CD4-positive, alpha-beta memory T cell (primary cell): ENCODE data around the gene MSMB. TPM values are rescaled to one million over a fixed set of nuclear protein-coding genes. Genes with fewer than 3 reads are reported as not detected.

Source experiments
- CTCF ChIA-PET: fragments of 350-600 bp; sonication (Branson Sonifier 250); formaldehyde crosslinking; loops from one replicate; lab custom pipeline; 2021; ENCODE audit warnings: inconsistent platforms; ENCODE audit not compliant: partially characterized antibody; lab: Charles Lee
- POLR2A ChIA-PET: fragments of 350-600 bp; sonication (Branson Sonifier 250); formaldehyde crosslinking; loops from one replicate; lab custom pipeline; 2021; ENCODE audit not compliant: partially characterized antibody; lab: Charles Lee
- DNase-seq, 5 donors: peaks; one replicate each; pipeline versions ENCODE4 v3.0.0 to v3.0.0-alpha.2; 2020 to 2022; ENCODE audit warnings: mixed read lengths in 1 of 5
- H3K27ac ChIP-seq: one replicate; pipeline ENCODE4 v1.7.0; 2013; ENCODE audit warnings: low read depth, low read length
- H3K27me3 ChIP-seq: 2 replicates; pipeline ENCODE4 v1.7.0; 2013; ENCODE audit warnings: mild to moderate bottlenecking, low read length, moderate library complexity; ENCODE audit not compliant: insufficient read depth
- H3K36me3 ChIP-seq: 2 replicates; pipeline ENCODE4 v1.7.0; 2013; ENCODE audit warnings: mild to moderate bottlenecking, low read length, moderate library complexity; ENCODE audit not compliant: insufficient read depth
- H3K4me1 ChIP-seq: 2 replicates; pipeline ENCODE4 v1.7.0; 2013; ENCODE audit warnings: mild to moderate bottlenecking, low read length, moderate library complexity; ENCODE audit not compliant: insufficient read depth
- H3K4me3 ChIP-seq, 2 donors: one replicate each; pipeline ENCODE4 v1.7.0; 2013; ENCODE audit warnings: low read length in 2 of 2, mild to moderate bottlenecking in 1 of 2
- H3K9me3 ChIP-seq, 2 donors: one replicate each; pipeline ENCODE4 v1.7.0; 2013; ENCODE audit warnings: low read length in 2 of 2, control low read depth in 1 of 2; ENCODE audit not compliant: control insufficient read depth in 1 of 2
- H3K27ac Mint-ChIP-seq, 7 donors: one replicate each; pipeline ENCODE4 v1.8.0; 2020 to 2021; ENCODE audit warnings: mixed read lengths in 7 of 7, mild to moderate bottlenecking in 6 of 7, inconsistent platforms in 3 of 7, moderate library complexity in 3 of 7
- H3K27me3 Mint-ChIP-seq, 2 donors: one replicate each; pipeline ENCODE4 v1.8.0; 2020 to 2021; ENCODE audit warnings: mixed read lengths in 2 of 2
- H3K36me3 Mint-ChIP-seq, 2 donors: one replicate each; pipeline ENCODE4 v1.8.0; 2020 to 2021; ENCODE audit warnings: mixed read lengths in 2 of 2, inconsistent platforms in 1 of 2, mild to moderate bottlenecking in 1 of 2
- H3K4me1 Mint-ChIP-seq, 4 donors: one replicate each; pipeline ENCODE4 v1.8.0; 2020 to 2021; ENCODE audit warnings: mixed read lengths in 4 of 4, mild to moderate bottlenecking in 1 of 4
- H3K4me3 Mint-ChIP-seq, 8 donors: one replicate each; pipeline ENCODE4 v1.8.0; 2020 to 2021; ENCODE audit warnings: mixed read lengths in 8 of 8, mild to moderate bottlenecking in 7 of 8, moderate library complexity in 6 of 8, inconsistent platforms in 3 of 8
- H3K9me3 Mint-ChIP-seq, 8 donors: one replicate each; pipeline ENCODE4 v1.8.0; 2020 to 2021; ENCODE audit warnings: mixed read lengths in 8 of 8, mild to moderate bottlenecking in 5 of 8, inconsistent platforms in 3 of 8, moderate library complexity in 1 of 8
- intact Hi-C: fragments of 100-400 bp; cut with micrococcal nuclease; formaldehyde crosslinking; loops from one replicate; pipeline ENCODE4 v1.15.1; 2023
- polyA plus RNA-seq, 2 donors: library from polyadenylated mRNA; unstranded; fragments of 300-500 nt; fragmentation: Illumina TruSeq; gene quantifications; one replicate each; pipeline ENCODE4 v1.2.3, GENCODE V29; 2021
- total RNA-seq, 2 experiments: library from RNA; stranded (reverse); gene quantifications; one replicate each; pipeline ENCODE4 v1.2.3, GENCODE V29; 2021

The MSMB gene
- total and polyA plus RNA-seq, 4 experiments from 2014 or later: not detected

DNA sequence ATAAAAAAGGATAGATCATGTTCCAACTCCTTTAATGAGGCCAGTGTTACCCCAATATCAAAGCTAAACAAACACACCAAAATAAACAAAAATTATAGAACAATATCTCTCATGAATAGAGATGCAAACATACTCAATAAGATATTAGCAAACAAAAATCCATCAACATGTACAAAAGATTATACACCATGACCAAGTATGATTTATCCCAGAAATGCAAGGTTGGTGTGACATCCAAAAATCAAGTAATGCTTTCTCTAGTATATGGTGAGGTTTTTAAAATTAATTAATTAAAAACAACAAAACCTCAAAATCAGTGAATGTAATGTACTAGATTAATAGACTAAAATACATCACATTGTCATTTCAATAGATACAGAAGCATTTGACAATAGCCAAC is 11.0 kb upstream of the MSMB start:
- H3K9me3 ChIP-seq: peaks cover 0 to 4% of the 10 kb centered on the region in 2 donors
- H3K27ac ChIP-seq: no peak overlapping the region
- ChIA-PET CTCF (no interaction called here), POLR2A (no interaction called here)
- peaks cover 0 to 6% (median 1%) of the 10 kb centered on the region in 4 donors for H3K4me1 Mint-ChIP-seq
- no peaks in the 10 kb centered on the region for H3K27me3 ChIP-seq
- H3K9me3 Mint-ChIP-seq: peaks cover 0 to 17% (median 10%) of the 10 kb centered on the region in 8 donors
- intact Hi-C loops: no loop called here
- no peak overlapping the region for H3K4me3 Mint-ChIP-seq
- H3K27ac Mint-ChIP-seq: no peak overlapping the region
- peaks cover 2 to 3% of the 10 kb centered on the region in 2 donors for H3K27me3 Mint-ChIP-seq
- no peak overlapping the region for H3K4me3 ChIP-seq
- no peak for DNase-seq
- H3K4me1 ChIP-seq: no peaks in the 10 kb centered on the region
- H3K36me3 Mint-ChIP-seq: peaks cover 0 to 8% of the 10 kb centered on the region in 2 donors
- no peaks in the 10 kb centered on the region for H3K36me3 ChIP-seq

DNA sequence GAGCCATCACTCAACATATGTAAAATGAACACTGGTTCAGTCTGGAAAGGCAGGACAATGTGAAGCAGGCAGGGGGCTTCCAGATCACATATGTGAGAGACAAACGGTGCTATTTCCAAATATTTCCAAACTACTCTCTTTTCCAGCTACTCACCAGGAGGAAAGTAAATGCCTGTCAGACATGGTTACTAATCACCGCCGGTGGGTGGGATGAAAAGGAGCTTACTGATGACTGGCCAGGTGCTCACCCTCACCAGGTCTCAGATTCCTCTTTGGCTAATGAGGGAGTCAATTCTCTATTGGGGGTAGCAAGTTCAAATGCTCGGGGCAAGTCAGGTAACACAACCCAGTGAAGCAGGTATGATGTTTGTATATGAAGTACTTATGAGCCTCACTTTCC is 9.7 kb upstream of the MSMB start:
- ChIA-PET POLR2A (no interaction called here), CTCF (interaction anchor here (0.7 kb wide), 1 partner anchor 26 kb away, joined by 3 read pairs; the partner anchor contains the start of gene NCOA4)
- Histone ChIP-seq H3K36me3 (no peaks in the 10 kb centered on the region), H3K4me1 (no peaks in the 10 kb centered on the region), H3K4me3 (no peak overlapping the region), H3K27me3 (no peaks in the 10 kb centered on the region), H3K9me3 (peaks cover 0 to 4% of the 10 kb centered on the region in 2 donors), H3K27ac (no peak overlapping the region)
- H3K27ac Mint-ChIP-seq: no peak overlapping the region
- peaks cover 0 to 17% (median 10%) of the 10 kb centered on the region in 8 donors for H3K9me3 Mint-ChIP-seq
- H3K4me3 Mint-ChIP-seq: no peak overlapping the region
- intact Hi-C loops: no loop called here
- H3K36me3 Mint-ChIP-seq: peaks cover 0 to 8% of the 10 kb centered on the region in 2 donors
- H3K4me1 Mint-ChIP-seq: peaks cover 0 to 7% (median 2%) of the 10 kb centered on the region in 4 donors
- DNase-seq: no peak
- H3K27me3 Mint-ChIP-seq: peaks cover 2 to 4% of the 10 kb centered on the region in 2 donors

DNA sequence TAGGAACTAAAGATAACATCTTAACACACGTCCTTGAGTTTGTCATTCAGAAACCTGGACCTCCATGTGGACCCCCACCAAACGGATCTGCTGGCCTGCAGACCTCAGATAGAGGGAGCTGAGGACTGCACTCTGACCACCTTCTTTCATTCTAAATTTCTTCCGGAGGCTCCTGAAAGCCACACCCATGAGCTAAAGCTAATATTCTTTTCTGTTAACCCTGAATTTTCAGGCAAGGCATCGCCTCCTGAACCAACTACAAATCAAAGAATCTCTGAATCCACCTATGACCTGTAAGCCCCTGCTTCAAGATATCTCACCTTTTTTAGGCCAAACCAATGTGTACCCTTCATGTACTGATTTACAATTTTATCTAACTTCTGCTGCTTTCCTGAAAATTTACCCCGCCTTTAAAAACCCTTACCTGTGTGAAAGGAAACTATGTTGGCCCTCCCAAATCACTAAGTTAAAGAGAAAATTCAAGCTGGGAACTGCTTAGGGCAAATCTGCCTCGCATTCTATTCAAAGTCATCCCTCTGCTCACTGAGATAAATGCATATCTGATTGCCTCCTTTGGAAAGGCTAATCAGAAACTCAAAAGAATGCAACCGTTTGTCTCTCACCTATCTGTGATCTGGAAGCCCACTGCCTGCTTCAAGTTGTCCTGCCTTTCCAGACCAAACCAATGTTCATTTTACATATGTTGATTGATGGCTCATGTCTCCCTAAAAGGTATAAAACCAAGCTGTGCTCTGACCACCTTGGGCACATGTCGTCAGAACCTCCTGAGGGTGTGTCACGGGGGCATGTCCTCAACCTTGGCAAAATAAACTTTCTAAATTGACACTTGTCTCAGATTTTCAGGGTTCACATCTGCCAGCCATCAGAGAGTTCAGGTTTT is 7.7 kb upstream of the MSMB start:
- CTCF ChIA-PET: no interaction called here

DNA sequence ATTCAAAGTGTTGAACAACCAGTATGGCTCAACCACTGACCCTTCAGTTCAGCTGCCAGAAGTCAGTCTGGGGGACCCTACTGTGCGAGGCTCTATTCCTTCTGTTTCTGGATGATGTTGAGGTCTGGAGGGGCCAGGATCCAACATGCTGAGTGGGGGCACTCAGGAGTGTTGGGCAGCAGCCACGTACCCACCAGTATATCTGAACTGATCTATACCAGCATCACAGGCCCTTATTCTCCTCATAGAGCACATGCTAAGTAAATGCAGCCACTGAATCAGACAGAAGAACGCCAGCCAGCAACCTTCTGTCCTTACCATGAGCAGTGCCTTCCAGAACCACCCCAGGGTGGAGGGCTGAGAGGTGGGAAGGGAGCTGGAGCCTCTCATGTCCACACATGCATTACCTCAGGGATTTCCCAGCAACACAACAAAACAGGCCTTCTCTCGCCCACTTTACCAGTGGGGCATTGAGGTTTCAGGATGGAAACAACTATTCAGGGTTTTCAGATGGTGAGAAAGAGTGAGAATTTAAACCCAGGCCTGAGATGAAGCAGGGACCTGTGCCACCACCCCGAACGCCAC is 6.8 kb upstream of the MSMB start:
- POLR2A ChIA-PET: no interaction called here
- CTCF ChIA-PET: no interaction called here
- no peak overlapping the region for H3K27ac Mint-ChIP-seq

More for the DNA sequence above, 7.7 kb upstream of the MSMB start:
- no peaks in the 10 kb centered on the region for H3K36me3 ChIP-seq
- H3K36me3 Mint-ChIP-seq: peaks cover 0 to 8% of the 10 kb centered on the region in 2 donors
- peaks cover 0 to 9% (median 2%) of the 10 kb centered on the region in 4 donors for H3K4me1 Mint-ChIP-seq
- peaks cover 0 to 4% of the 10 kb centered on the region in 2 donors for H3K9me3 ChIP-seq
- no peak for DNase-seq
- H3K4me3 Mint-ChIP-seq: no peak overlapping the region
- no peak overlapping the region for H3K27ac Mint-ChIP-seq
- H3K27me3 Mint-ChIP-seq: peaks cover 2 to 5% of the 10 kb centered on the region in 2 donors
- no peaks in the 10 kb centered on the region for H3K27me3 ChIP-seq
- POLR2A ChIA-PET: no interaction called here
- H3K4me1 ChIP-seq: no peaks in the 10 kb centered on the region
- intact Hi-C loops: no loop called here
- peaks cover 0 to 16% (median 10%) of the 10 kb centered on the region in 8 donors for H3K9me3 Mint-ChIP-seq
- no peak overlapping the region for H3K4me3 ChIP-seq
- no peak overlapping the region for H3K27ac ChIP-seq

DNA sequence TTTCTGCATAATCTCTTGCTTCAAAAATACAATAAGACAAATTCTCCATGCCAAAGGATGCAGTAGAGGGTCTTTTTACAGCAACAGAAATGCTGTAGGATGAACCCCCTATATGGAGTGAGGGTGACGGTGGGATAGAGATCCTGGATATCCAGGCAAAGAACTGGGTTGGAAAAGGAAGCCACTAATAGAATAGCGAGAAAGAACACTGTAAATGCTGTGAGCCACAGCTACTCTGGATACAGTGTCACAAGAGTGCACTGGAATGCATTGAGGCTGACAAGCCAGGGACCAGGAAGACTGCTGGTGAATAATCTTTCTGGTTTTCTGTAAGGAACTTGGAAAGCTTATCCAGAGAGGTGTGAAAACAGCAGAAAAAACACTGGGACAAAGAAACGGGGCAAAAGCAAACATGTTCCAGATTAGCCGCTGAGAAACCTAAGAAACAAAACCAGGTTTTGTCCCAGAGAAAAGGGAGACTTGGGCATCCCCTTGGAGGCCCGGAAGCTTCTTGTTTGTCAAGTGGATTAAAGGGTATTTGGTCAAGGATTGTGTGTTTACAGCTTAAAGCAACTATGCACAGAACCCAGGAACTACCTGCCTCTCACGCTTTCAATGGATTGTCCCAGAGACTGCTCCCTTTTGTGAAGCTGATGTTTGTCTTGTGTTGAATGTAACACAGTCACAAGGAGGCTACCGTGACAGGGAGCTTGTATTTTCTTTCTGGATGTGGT is 6.2 kb upstream of the MSMB start:
- H3K4me3 ChIP-seq: no peak overlapping the region
- peaks cover 2 to 5% of the 10 kb centered on the region in 2 donors for H3K27me3 Mint-ChIP-seq
- H3K36me3 Mint-ChIP-seq: peaks cover 0 to 4% of the 10 kb centered on the region in 2 donors
- H3K9me3 ChIP-seq: peaks cover 0 to under 1% of the 10 kb centered on the region in 2 donors
- no peaks in the 10 kb centered on the region for H3K36me3 ChIP-seq
- DNase-seq: no peak
- ChIA-PET CTCF (no interaction called here), POLR2A (no interaction called here)
- H3K27ac ChIP-seq: no peak overlapping the region
- H3K4me1 Mint-ChIP-seq: peaks cover 0 to 9% (median 2%) of the 10 kb centered on the region in 4 donors
- H3K9me3 Mint-ChIP-seq: peaks cover 0 to 12% (median 6%) of the 10 kb centered on the region in 8 donors
- no peak overlapping the region for H3K4me3 Mint-ChIP-seq
- H3K27ac Mint-ChIP-seq: no peak overlapping the region
- intact Hi-C loops: no loop called here
- H3K27me3 ChIP-seq: no peaks in the 10 kb centered on the region
- H3K4me1 ChIP-seq: no peaks in the 10 kb centered on the region

More for the DNA sequence above, 6.8 kb upstream of the MSMB start:
- Histone ChIP-seq H3K27ac (no peak overlapping the region), H3K9me3 (peaks cover 0 to 4% of the 10 kb centered on the region in 2 donors), H3K27me3 (no peaks in the 10 kb centered on the region), H3K4me3 (no peak overlapping the region), H3K4me1 (no peaks in the 10 kb centered on the region), H3K36me3 (no peaks in the 10 kb centered on the region)
- peaks cover 0 to 16% (median 10%) of the 10 kb centered on the region in 8 donors for H3K9me3 Mint-ChIP-seq
- DNase-seq: no peak
- H3K4me1 Mint-ChIP-seq: peaks cover 0 to 9% (median 2%) of the 10 kb centered on the region in 4 donors
- peaks cover 0 to 8% of the 10 kb centered on the region in 2 donors for H3K36me3 Mint-ChIP-seq
- intact Hi-C loops: no loop called here
- H3K4me3 Mint-ChIP-seq: no peak overlapping the region
- peaks cover 2 to 5% of the 10 kb centered on the region in 2 donors for H3K27me3 Mint-ChIP-seq

DNA sequence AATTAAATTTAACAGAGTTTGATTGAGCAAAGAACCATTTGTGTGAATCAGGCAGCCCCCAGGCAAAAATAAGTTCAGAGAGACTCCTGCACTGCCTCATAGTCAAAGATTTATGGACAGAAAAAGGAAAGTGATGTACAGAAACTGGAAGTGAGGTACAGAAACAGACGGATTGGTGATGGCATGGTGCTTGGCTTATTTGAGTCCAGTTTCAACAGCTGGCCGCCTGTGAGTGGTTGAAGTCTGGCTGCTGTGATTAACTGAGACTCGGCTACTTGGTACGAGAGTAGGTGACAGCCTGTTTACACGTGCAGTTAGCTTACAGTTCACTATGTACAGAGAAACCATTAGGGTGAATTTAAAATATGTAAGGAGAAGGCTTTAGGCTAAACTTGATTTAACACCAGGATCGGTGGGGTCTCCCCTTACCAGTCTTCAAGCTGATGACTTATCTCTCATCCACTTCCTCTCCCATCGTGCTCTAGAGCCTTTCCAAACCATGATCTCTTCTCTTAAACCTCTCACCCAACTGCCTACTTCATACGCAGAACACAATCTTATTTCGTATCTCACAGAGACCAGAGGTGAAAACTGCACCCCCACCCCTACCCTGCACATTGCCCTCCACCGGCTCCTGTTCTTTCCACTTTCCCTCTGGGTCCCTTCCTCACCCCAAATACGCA is 5.0 kb upstream of the MSMB start:
- intact Hi-C loops: no loop called here
- Histone ChIP-seq H3K9me3 (no peaks in the 10 kb centered on the region), H3K4me3 (no peak overlapping the region), H3K36me3 (no peaks in the 10 kb centered on the region), H3K4me1 (no peaks in the 10 kb centered on the region), H3K27me3 (no peaks in the 10 kb centered on the region), H3K27ac (no peak overlapping the region)
- peak overlapping the region in 1 of 7 donors; percentile 71 for H3K27ac Mint-ChIP-seq
- H3K9me3 Mint-ChIP-seq: peaks cover 0 to 4% (median 0%) of the 10 kb centered on the region in 8 donors
- no peaks in the 10 kb centered on the region for H3K36me3 Mint-ChIP-seq
- H3K27me3 Mint-ChIP-seq: peaks cover 2 to 5% of the 10 kb centered on the region in 2 donors
- H3K4me1 Mint-ChIP-seq: peaks cover 0 to 9% (median 2%) of the 10 kb centered on the region in 4 donors
- CTCF ChIA-PET: no interaction called here
- DNase-seq: no peak
- POLR2A ChIA-PET: no interaction called here
- no peak overlapping the region for H3K4me3 Mint-ChIP-seq
